Ascending aorta (tissue), 2 donors: Measurements from ENCODE around the gene EML6. TPM values are rescaled to one million over a fixed set of nuclear protein-coding genes. Genes with fewer than 3 reads are reported as not detected.

Experiments used
- DNase-seq, 2 donors: peaks; one replicate each; pipeline ENCODE4 v3.0.0-alpha.2; 2019; ENCODE audit warnings: low spot score in 2 of 2
- H3K27ac ChIP-seq, 2 donors: fragments of 200-600 bp; sonication (generic); one replicate each; pipeline ENCODE4 v1.5.1; 2016 to 2017; ENCODE audit warnings: mild to moderate bottlenecking in 1 of 2
- H3K27me3 ChIP-seq: fragments of 200-600 bp; sonication (generic); one replicate; pipeline ENCODE4 v1.5.1; 2017
- H3K36me3 ChIP-seq, 2 donors: fragments of 200-600 bp; sonication (generic); one replicate each; pipeline ENCODE4 v1.5.1; 2016
- H3K4me1 ChIP-seq, 2 donors: fragments of 200-600 bp; sonication (generic); one replicate each; pipeline ENCODE4 v1.5.1; 2016 to 2017; ENCODE audit warnings: mild to moderate bottlenecking in 1 of 2
- H3K4me3 ChIP-seq, 2 donors: fragments of 200-600 bp; sonication (generic); one replicate each; pipeline ENCODE4 v1.5.1; 2016 to 2017; ENCODE audit warnings: mild to moderate bottlenecking in 1 of 2
- H3K9me3 ChIP-seq, 2 donors: fragments of 200-600 bp; sonication (generic); one replicate each; pipeline ENCODE4 v1.5.1; 2016
- intact Hi-C: fragments of 100-400 bp; cut with DNase I; formaldehyde crosslinking; loops from one replicate; pipeline ENCODE4 v1.15.1; 2023
- total RNA-seq: library from RNA; depleted of rRNA; stranded (reverse); fragments of >200 nt; gene quantifications from one replicate; pipeline ENCODE4 v1.1.0, GENCODE V29; 2016
- TF ChIP-seq, protein P1 (sequence below), 3 experiments: fragments of 200-600 bp in 2 of 3; fragments of 450-650 bp in 1 of 3; sonication (generic) in 2 of 3; IDR thresholded peaks; one replicate each; pipeline ENCODE4 v1.5.1; 2016 to 2019; ENCODE audit warnings: antibody characterized with exemption in 3 of 3, mild to moderate bottlenecking in 1 of 3, moderate library complexity in 1 of 3

The EML6 gene
- total RNA-seq, 1 donor from 2014 or later, result not detected

DNA sequence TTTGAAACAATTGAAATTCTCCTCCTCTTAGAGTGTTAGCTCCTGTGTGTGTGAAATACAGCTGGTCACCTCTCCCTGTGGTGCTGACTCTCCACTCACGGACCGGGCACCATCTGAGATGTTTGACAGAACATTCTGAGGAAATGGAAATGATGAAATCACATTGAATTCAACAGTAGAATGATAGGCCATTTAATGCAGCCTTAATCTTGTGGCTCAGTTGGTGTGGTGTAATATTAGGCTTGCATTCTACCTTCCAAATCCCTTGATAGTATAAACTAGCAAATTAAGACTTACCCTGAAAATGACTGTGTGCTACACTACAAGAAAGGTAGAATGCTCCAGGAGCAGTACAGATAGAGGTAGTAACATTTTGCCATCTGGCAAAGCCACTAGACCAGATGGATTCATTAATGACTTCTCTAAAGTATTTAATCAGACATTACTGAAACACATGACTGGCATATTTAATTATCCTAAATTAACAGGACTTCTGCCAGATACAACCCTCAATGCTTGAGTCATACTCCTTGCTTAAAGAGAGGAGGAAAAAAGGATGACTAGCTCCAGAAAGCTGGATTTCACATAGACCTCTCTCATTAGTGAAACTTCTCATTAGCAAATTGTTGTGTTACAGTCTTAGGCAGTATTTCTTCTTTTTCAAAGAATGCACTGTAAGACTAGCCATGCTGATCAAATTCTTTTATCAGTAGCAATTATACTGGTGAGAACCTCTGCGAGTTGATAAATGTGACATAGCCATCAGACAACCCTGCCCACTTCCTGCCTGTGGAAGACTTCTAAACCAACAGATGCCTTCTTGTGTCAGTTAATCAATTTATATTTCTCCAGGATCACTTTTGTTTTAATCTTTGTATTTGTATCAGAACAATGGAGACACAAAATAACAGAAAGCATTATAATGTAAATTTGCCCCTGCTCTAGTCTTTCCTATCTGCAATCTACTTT is 80.6 kb downstream of the EML6 start:
- DNase-seq, result no peak
- TF ChIP-seq, protein P1, sequence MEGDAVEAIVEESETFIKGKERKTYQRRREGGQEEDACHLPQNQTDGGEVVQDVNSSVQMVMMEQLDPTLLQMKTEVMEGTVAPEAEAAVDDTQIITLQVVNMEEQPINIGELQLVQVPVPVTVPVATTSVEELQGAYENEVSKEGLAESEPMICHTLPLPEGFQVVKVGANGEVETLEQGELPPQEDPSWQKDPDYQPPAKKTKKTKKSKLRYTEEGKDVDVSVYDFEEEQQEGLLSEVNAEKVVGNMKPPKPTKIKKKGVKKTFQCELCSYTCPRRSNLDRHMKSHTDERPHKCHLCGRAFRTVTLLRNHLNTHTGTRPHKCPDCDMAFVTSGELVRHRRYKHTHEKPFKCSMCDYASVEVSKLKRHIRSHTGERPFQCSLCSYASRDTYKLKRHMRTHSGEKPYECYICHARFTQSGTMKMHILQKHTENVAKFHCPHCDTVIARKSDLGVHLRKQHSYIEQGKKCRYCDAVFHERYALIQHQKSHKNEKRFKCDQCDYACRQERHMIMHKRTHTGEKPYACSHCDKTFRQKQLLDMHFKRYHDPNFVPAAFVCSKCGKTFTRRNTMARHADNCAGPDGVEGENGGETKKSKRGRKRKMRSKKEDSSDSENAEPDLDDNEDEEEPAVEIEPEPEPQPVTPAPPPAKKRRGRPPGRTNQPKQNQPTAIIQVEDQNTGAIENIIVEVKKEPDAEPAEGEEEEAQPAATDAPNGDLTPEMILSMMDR (IDR thresholded peaks at IDR 0.05), result no peak
- H3K9me3 ChIP-seq, result no peaks in the 10 kb centered on the region

DNA sequence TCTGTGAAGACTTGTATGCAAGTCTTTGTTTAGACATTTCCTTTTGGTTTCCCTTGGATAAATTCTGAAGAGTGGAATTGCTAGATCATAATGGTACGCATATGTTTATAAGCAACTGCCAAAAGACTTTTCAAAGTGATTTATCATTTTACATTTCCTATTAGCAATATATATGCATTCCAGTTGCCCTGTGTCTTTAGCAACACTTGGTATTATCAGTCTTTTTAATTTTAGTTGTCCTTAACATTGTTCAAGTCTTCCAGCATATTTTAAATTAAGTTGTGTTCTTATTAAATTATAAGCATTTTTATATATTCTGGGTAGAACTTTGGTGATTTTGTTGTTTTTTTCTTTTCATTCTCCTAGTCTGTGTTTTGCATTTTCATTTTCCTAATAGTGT is 81.8 kb downstream of the EML6 start:
- Histone ChIP-seq H3K27ac (no peak overlapping the region), H3K36me3 (no peaks in the 10 kb centered on the region), H3K27me3 (no peaks in the 10 kb centered on the region), H3K4me1 (no peaks in the 10 kb centered on the region), H3K4me3 (no peak overlapping the region), H3K9me3 (no peaks in the 10 kb centered on the region)
- intact Hi-C loops, result no loop called here
- DNase-seq, result no peak
- TF ChIP-seq, protein P1 (IDR thresholded peaks at IDR 0.05), result no peak

More for the DNA sequence above, 80.6 kb downstream of the EML6 start:
- no peaks in the 10 kb centered on the region for H3K36me3 ChIP-seq
- no peaks in the 10 kb centered on the region for H3K4me1 ChIP-seq
- no peak overlapping the region for H3K4me3 ChIP-seq
- no peaks in the 10 kb centered on the region for H3K27me3 ChIP-seq
- intact Hi-C loops, result no loop called here
- H3K27ac ChIP-seq, result no peak overlapping the region

DNA sequence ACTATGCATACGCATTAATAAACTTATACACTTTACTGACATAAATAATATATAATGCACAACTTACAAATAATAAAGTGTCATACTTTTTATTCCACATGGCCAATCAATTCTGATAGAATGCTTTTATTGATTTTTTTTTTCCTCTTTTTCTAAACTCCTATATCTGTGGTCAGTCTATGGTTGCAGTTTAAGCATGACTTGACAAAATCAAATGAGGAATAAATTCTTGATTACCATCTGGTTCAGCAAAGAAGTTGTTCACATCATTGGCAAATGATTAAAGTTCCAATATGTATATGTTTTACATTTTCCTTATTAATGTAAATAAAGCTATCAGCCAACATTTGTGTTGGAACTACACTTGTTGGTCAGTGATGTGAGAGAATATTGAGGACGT is 83.5 kb downstream of the EML6 start:
- Histone ChIP-seq H3K36me3 (no peaks in the 10 kb centered on the region), H3K27ac (no peak overlapping the region), H3K27me3 (no peaks in the 10 kb centered on the region), H3K9me3 (no peaks in the 10 kb centered on the region), H3K4me1 (no peaks in the 10 kb centered on the region), H3K4me3 (no peak overlapping the region)
- no peak for DNase-seq
- intact Hi-C loops, result no loop called here
- TF ChIP-seq, protein P1 (IDR thresholded peaks at IDR 0.05), result no peak

DNA sequence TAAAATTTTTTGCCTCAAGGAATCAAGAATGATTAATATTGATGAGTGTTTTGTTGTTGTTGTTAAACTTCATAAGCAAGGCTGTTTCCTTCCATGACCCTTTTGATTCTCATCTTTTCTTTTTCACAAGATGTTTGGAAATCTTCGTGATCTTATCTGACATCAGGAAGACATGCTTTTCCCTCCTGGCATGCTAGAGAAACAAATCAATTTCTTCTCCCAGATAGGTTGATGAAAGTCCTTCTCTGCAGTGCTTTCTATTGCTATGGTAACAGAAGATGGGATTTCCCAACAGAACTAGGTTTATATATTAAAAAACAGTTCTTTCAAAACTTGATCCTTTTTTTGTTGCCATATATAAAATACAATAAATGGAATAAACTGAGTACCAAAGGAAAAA is 85.2 kb downstream of the EML6 start:
- no peaks in the 10 kb centered on the region for H3K36me3 ChIP-seq
- intact Hi-C loops, result no loop called here
- TF ChIP-seq, protein P1 (IDR thresholded peaks at IDR 0.05), result no peak
- H3K27me3 ChIP-seq, result no peaks in the 10 kb centered on the region
- no peaks in the 10 kb centered on the region for H3K4me1 ChIP-seq
- H3K4me3 ChIP-seq, result no peak overlapping the region
- no peaks in the 10 kb centered on the region for H3K9me3 ChIP-seq
- DNase-seq, result no peak
- H3K27ac ChIP-seq, result no peak overlapping the region

DNA sequence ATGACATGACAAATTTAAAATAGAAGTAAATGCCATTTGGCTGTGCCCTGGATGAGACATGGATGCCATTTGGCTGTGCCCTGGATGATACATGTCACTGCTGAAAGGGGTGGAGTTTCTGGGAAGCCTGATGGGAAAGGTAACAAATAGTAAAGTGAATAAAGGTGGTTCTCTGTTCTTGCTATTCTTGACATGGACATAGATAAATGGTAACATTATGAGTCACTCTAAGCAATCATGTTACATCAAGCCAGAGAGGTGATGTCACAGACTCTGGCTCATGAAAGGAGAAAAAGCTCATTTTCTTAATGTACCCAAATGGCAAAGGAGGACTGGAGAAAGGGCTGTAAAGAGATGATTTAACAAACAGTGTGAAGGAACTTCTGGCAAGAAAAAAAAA is 86.4 kb downstream of the EML6 start:
- TF ChIP-seq, protein P1 (IDR thresholded peaks at IDR 0.05), result no peak
- Histone ChIP-seq H3K27me3 (no peaks in the 10 kb centered on the region), H3K9me3 (no peaks in the 10 kb centered on the region), H3K4me1 (no peaks in the 10 kb centered on the region), H3K4me3 (no peak overlapping the region), H3K27ac (no peak overlapping the region), H3K36me3 (no peaks in the 10 kb centered on the region)
- DNase-seq, result no peak
- intact Hi-C loops, result no loop called here
